ENCODE data around the gene WEE1. TPM values are rescaled to one million over a fixed set of nuclear protein-coding genes. Genes with fewer than 3 reads are reported as not detected.

The WEE1 gene
- total and polyA plus RNA-seq, 10 of the 15 experiments (the other 5 are each of a cell fraction or from before 2014, with no cell fraction given), result 13.8 to 69.5 (median 45.4) TPM

GRCh38 chr11:9617940-9618339 lies 44.5 kb downstream of the WEE1 start:
- no peak overlapping the region for H3K27ac ChIP-seq (ENCODE audit: control insufficient read depth, insufficient read depth)

More at GRCh38 chr11:9617940-9618339, 44.5 kb downstream of the WEE1 start:
- Histone ChIP-seq H3K4me1 (ENCODE audit: control insufficient read depth, insufficient read depth, low read length) (peaks cover 43% of the 10 kb centered on the region), H3K9ac (ENCODE audit: control insufficient read depth, insufficient read depth, low read length) (no peak overlapping the region), H3K27me3 (replicated peaks in 1 of 2; ENCODE audit: control insufficient read depth in 2 of 2, insufficient read depth in 2 of 2, low read length in 1 of 2) (no peaks in the 10 kb centered on the region), H3K4me2 (ENCODE audit: control insufficient read depth, insufficient read depth) (no peak overlapping the region), H3K4me3 (no peak overlapping the region), H3K9me3 (replicated peaks; ENCODE audit: control insufficient read depth, insufficient read depth, low read length) (no peaks in the 10 kb centered on the region; the same call in 2 of the 3 replicates), H4K20me1 (ENCODE audit: control insufficient read depth, insufficient read depth) (no peaks in the 10 kb centered on the region), H3K79me2 (ENCODE audit: control insufficient read depth, insufficient read depth, low read length) (no peaks in the 10 kb centered on the region), H3K36me3 (ENCODE audit: control insufficient read depth in 2 of 2, insufficient read depth in 2 of 2, low read length in 1 of 2) (no peaks in the 10 kb centered on the region), H2AFZ (ENCODE audit: control insufficient read depth, low read depth, low read length) (no peak overlapping the region)
- RAD21 ChIA-PET (ENCODE audit: unreplicated experiment), result interaction anchor here (1.4 to 1.9 kb wide), 2 partner anchors 11 to 132 kb away, joined by 3 to 7 read pairs; no protein-coding TSS in a partner anchor
- CTCF ChIA-PET, result interaction anchor here (1.0 to 2.3 kb wide), 7 partner anchors 11 to 129 kb away, joined by 3 to 20 read pairs (median 4); no protein-coding TSS in a partner anchor
- 100% methylated on average over 5 of the region's 5 CpGs for WGBS (ENCODE audit: insufficient coverage, insufficient replicate concordance, low lambda C conversion rate, missing lambda C conversion rate)
- FAIRE-seq (no peak), DNase-seq (ENCODE audit: low read depth, low spot score) (no peak), ATAC-seq (no peak)
- TF ChIP-seq BACH1 (IDR thresholded peaks at IDR 0.05; ENCODE audit: borderline replicate concordance) (no peak), USF2 (IDR thresholded peaks at IDR 0.05; ENCODE audit: borderline replicate concordance, low read depth, low read length) (no peak), TBL1XR1 (IDR thresholded peaks at IDR 0.05; ENCODE audit: low read depth, low read length) (no peak), BCL11A (IDR thresholded peaks at IDR 0.05; ENCODE audit: low read depth, low read length) (no peak), EZH2 (IDR thresholded peaks at IDR 0.05; ENCODE audit: borderline replicate concordance, control insufficient read depth, low read depth, low read length) (no peak)
- in situ Hi-C loops (cut with MboI), result loop anchor here (10.0 kb wide), 1 partner anchor 687 kb away; the partner anchor contains the start of gene ADM
- no TSS peak for BruUV-seq (replicated peaks)
- intact Hi-C loops (cut with micrococcal nuclease; ENCODE audit: unreplicated experiment), result loop anchor here (10.0 kb wide), 1 partner anchor 687 kb away; the partner anchor contains the start of gene ADM
- SMC1A ChIA-PET (ENCODE audit: uncharacterized antibody, unreplicated experiment), result interaction anchor here (0.8 to 2.0 kb wide), 7 partner anchors 11 to 131 kb away, joined by 3 to 7 read pairs (median 3); no protein-coding TSS in a partner anchor
- POLR2A ChIA-PET, result interaction anchor here (1.0 kb wide), 1 partner anchor 9 kb away, joined by 3 read pairs; no protein-coding TSS in a partner anchor

Measured in GM12878 (cell line).